Stimulated activated CD8-positive, alpha-beta memory T cell treated with anti-CD3 and anti-CD28 coated beads, Interleukin-7, amount 100 ng/mL, for 48 hours (primary cell): ENCODE results near the gene SEC24C.
"Not testable (repeated sequence)": the region's sequence is repeated elsewhere in the genome, so short reads cannot be mapped to it uniquely, and the experiment has no call there.

Experiments
- DNase-seq, 2 donors: peaks; one replicate each; pipeline ENCODE4 v3.0.0-alpha.2; 2020; ENCODE audit warnings: low read depth in 1 of 2; ENCODE audit errors: extremely low read depth in 1 of 2

Gene SEC24C

GRCh38 chr10:73743905-73744663 lies at the start of gene SEC24C:
Gene SEC24C, plus strand, starts transcription at chr10:73744372. Its CDS starts 2,461 bp downstream, at chr10:73746833.
- DNase-seq: peak; percentile 86 to 94

GRCh38 chr10:73695302-73695701 lies 48.9 kb upstream of the SEC24C start:
- DNase-seq: not testable (repeated sequence)

GRCh38 chr10:73697675-73698159 lies 46.5 kb upstream of the SEC24C start, which contains the start of gene AGAP5:
Gene AGAP5, minus strand, starts transcription at chr10:73698109. Its CDS starts 354 bp downstream, at chr10:73697755.
- not testable (repeated sequence) for DNase-seq

- DNase-seq: not testable (repeated sequence)
Measured at GRCh38 chr10:73698819-73699218, 45.4 kb upstream of the SEC24C start.

GRCh38 chr10:73703924-73704323 lies 40.2 kb upstream of the SEC24C start:
- not testable (repeated sequence) for DNase-seq

GRCh38 chr10:73705506-73706072 lies 38.6 kb upstream of the SEC24C start:
- DNase-seq: not testable (repeated sequence)

- DNase-seq: not testable (repeated sequence)
Measured at GRCh38 chr10:73706488-73706887, 37.7 kb upstream of the SEC24C start.

GRCh38 chr10:73707628-73708027 lies 36.5 kb upstream of the SEC24C start:
- DNase-seq: not testable (repeated sequence)

- DNase-seq: not testable (repeated sequence)
Measured at GRCh38 chr10:73708122-73708521, 36.0 kb upstream of the SEC24C start.

- not testable (repeated sequence) for DNase-seq
Measured at GRCh38 chr10:73711683-73712082, 32.5 kb upstream of the SEC24C start.

- not testable (repeated sequence) for DNase-seq
Measured at GRCh38 chr10:73713912-73714311, 30.3 kb upstream of the SEC24C start.

GRCh38 chr10:73714483-73714882 lies 29.7 kb upstream of the SEC24C start:
- DNase-seq: not testable (repeated sequence)

- DNase-seq: not testable (repeated sequence)
Measured at GRCh38 chr10:73715179-73716156, 28.7 kb upstream of the SEC24C start.

- no peak for DNase-seq
Measured at GRCh38 chr10:73716251-73716650, 27.9 kb upstream of the SEC24C start.

GRCh38 chr10:73717556-73717955 lies 26.6 kb upstream of the SEC24C start:
- no peak for DNase-seq

- DNase-seq: not testable (repeated sequence)
Measured at GRCh38 chr10:73720561-73720960, 23.6 kb upstream of the SEC24C start.

GRCh38 chr10:73723516-73723915 lies 20.7 kb upstream of the SEC24C start:
- no peak for DNase-seq

GRCh38 chr10:73729781-73730152 lies 14.4 kb upstream of the SEC24C start:
- peak; percentile 11 to 32 for DNase-seq

GRCh38 chr10:73730153-73730906 lies 13.8 kb upstream of the SEC24C start:
- DNase-seq: peak; percentile 84 to 85
